Stimulated activated CD4-positive, alpha-beta T cell treated with anti-CD3 and anti-CD28 coated beads, TNF-alpha, amount 100 ng/mL, for 4 hours (primary cell): ENCODE data around the gene ZC2HC1C.
"Not testable (repeated sequence)": the region's sequence is repeated elsewhere in the genome, so short reads cannot be mapped to it uniquely, and the experiment has no call there.

Source experiments
- DNase-seq, 3 experiments: peaks; one replicate each; pipeline ENCODE4 v3.0.0-alpha.2; 2020; ENCODE audit warnings: low read depth in 3 of 3

The ZC2HC1C gene

GRCh38 chr14:75091251-75091650 lies 21.8 kb downstream of the ZC2HC1C start:
- DNase-seq, result no peak

GRCh38 chr14:75092698-75093097 lies 23.3 kb downstream of the ZC2HC1C start:
- no peak for DNase-seq

DNA sequence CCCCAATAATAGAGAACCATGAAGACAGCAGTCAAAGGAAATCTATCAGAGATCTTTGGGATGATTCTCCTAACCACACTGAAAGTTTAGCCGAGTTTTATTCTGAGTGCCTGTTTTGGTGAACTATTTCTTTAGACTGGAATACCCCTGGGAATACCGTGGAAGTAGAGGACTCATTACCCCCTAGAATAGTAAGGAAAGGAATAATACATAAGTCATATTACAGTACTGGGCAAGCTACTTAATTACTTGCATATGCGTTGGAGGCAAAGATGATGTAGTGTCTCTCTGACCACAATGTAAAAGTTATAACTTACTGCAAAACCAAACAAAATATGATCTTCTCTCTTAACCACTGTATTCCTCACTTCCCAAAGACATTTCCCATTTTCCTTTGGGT lies 25.5 kb downstream of the ZC2HC1C start:
- no peak for DNase-seq

DNA sequence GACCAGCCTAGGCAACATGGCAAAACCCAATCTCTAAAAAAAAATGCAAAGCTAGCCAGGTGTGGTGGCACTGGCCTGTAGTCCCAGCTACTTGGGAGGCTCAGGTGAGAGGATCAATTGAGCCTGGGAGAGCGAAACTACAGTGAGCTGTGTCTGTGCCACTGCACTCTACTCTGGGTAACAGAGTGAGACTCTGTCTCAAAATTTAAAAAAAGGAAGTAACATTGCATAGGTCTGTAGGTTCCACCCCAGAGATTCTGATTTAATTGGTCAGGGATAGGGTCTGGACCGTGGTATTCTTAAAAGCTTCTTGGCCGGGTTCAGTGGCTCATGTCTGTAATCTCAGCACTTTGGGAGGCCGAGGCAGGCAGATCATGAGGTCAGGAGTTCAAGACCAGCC lies 26.2 kb downstream of the ZC2HC1C start:
- DNase-seq, result no peak

DNA sequence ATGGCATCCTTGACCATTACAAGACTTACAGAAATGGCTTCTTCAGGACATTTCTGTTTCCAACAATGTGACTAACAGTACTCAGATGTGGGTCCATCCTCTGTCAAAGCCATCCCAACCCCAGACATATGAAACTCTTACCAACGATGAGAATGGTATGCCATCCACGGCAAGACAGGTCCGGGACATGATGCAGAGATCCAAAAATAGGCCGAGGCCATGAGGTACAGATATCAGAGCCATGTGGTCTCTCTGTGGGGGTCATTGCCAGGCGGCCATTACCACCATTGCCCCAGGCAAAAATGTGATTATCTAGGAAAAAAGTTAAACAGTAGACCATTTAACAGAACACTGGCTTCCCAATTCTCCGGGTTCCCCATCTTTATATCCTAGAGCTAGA lies 27.5 kb downstream of the ZC2HC1C start:
- DNase-seq, result no peak

DNA sequence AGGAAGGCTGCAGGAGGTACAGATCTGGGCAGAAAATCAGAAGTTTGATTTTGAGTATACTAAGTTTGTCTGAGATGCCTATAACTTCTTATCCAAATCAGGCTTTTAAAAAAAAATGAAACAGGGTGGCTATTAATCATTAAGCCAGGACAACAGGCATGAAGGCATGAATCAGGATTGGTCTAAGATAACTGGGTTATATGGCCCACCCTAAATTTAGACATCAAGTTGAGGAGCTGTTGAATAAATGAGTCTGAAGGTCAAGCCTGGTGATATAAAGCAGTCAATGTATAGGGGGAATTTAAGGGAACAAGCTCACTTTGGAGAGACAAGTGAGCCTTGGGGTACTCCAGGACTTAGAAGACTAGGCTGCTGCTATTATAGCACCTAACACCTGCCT lies 28.8 kb downstream of the ZC2HC1C start:
- DNase-seq, result no peak

- no peak for DNase-seq
Observed at GRCh38 chr14:75098682-75099081, 29.2 kb downstream of the ZC2HC1C start.

DNA sequence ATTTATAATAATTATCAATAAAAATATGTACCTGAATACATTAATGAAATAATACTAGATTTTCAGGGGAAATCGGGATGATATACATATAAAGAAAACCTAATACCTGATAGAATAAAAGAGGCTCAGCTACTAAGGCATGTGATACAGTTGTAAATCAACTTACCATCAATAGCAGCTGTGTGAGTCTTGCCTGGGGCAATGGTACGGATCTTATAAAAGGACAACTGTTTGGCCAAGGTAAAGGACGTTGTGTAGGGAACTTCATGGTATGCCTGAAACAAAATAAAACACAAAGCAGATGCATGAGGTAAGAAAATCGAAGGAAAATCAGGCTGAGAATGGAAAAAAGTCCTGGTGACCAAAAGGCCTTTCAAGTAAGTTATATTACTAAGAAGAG lies 32.0 kb downstream of the ZC2HC1C start:
- DNase-seq, result no peak

- no peak for DNase-seq
Observed at GRCh38 chr14:75107186-75107585, 37.7 kb downstream of the ZC2HC1C start.

- DNase-seq, result no peak
Observed at GRCh38 chr14:75109877-75110276, 40.4 kb downstream of the ZC2HC1C start.

GRCh38 chr14:75113932-75114539 lies 44.6 kb downstream of the ZC2HC1C start:
- DNase-seq, result no peak

DNA sequence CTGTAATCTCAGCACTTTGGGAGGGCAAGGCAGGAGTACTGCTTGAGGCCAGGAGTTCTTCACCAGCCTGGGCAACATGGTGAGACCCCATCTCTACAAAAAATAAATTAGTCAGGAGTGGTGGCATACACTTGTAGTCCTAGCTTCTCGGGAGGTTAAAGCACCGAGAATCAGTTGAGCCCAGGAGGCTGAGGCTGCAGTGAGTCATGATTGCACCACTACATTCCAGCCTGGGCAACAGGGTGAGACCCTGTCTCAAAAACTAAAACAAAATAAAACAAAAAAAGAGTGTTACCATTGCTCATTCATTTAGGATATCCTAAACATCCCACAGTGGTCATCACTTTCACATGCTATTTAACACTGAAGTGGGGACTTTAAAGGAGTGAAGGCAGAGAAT lies 49.6 kb downstream of the ZC2HC1C start:
- DNase-seq, result no peak

DNA sequence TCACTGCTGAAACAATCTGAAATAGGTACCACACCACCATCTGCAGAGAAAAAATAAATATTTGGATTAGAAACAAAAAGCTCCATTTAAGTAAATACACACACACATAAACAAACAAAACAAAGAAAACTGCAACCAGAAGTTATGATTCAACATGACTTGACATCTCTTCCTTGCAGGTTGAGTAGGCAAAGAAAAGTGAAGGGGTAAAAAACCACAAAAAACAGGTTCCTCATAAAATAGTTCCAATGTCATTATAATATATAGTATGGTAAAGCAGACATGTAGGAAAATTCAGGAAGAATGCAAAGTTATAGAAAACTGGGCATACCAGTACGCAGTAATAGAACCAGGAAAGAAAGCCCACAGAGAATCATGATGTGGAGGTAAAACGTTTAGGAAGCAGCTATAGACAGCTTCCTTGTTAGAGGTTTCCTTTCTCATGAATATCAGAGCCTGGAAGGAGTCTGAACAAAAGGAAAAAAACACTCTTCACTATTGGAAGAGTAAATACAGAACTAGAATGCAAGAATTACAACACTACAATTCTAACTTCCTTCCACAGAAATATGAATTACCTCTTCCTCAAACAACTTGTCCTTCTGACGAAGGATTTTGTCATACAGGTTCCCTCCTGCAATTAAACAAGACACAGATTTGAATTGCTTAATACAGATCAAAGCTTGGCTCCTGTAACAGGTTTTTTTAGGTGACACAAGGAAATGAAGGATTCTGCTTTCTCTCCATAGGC lies 51.3 kb downstream of the ZC2HC1C start:
- DNase-seq, result no peak

- DNase-seq, result no peak
Observed at GRCh38 chr14:75121552-75121951, 52.1 kb downstream of the ZC2HC1C start.

GRCh38 chr14:75123991-75124390 lies 54.5 kb downstream of the ZC2HC1C start:
- peak in 1 of 3 experiments; percentile 11 for DNase-seq

GRCh38 chr14:75125617-75126016 lies 56.2 kb downstream of the ZC2HC1C start:
- no peak for DNase-seq

DNA sequence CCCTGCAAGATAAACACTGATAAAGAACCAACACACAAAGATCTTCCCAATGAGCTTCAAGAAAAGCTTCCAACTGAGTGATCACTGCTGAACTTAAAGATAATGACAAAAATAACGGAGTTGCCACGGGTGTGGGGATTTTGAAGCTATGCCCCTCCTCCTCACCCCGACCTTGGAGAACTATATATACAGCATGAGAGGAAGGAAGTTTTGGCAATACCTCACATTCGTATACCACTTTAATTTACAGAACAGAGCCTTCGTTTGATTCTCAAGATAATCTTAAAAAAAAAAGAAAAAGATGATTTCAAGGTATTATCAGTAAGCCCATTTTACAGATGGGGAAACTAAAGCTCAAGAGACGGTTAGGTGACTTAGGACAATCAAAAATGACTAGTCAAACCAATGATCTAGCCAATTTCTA lies 56.7 kb downstream of the ZC2HC1C start:
- no peak for DNase-seq

DNA sequence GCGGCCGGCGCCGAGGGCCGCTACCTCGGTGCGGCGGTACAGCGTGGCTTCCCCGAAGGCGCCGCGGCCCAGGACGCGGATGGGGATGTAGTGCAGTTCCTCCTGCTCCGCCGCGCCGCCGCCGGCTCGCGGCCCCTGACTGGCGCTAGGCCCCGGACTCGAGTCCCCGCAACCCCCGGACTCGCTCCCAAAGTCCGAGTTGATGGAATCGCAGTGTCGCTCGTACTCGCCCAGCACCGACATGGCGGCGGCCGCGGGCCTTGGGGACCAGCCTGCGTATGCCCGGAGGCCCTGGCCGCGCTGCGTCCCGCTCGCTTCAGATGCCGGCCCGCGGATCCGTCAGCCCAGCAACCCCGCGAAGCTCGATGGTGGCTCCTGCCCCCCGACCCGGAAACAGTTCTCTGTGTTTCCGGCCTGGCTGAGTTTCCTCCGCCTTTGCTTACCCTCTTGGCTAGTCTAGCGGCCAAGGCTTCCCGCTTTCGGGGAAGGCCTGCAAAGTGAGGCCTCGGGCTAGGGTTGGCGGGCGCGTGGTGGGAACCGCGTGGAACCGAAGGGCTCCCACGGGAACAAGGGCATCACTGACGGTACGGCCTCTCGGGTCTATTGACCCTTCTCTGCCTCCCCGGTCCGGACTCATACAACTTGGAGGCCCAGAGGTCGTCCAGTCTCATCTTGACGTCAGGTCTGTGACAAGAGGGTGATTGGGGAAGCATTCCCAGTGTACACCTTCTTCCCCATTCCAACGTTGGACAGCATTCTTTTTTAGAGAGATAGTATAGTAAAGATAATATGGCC lies 57.4 kb downstream of the ZC2HC1C start, which contains the start of gene NEK9:
TSS of gene NEK9 (minus strand) at position 370 of the 795 bp plus-strand sequence. CDS start at position 243, 127 bp downstream.
- peak; percentile 74 to 86 (median 82) for DNase-seq

GRCh38 chr14:75127474-75127820 lies 58.0 kb downstream of the ZC2HC1C start:
- DNase-seq, result not testable (repeated sequence)

DNA sequence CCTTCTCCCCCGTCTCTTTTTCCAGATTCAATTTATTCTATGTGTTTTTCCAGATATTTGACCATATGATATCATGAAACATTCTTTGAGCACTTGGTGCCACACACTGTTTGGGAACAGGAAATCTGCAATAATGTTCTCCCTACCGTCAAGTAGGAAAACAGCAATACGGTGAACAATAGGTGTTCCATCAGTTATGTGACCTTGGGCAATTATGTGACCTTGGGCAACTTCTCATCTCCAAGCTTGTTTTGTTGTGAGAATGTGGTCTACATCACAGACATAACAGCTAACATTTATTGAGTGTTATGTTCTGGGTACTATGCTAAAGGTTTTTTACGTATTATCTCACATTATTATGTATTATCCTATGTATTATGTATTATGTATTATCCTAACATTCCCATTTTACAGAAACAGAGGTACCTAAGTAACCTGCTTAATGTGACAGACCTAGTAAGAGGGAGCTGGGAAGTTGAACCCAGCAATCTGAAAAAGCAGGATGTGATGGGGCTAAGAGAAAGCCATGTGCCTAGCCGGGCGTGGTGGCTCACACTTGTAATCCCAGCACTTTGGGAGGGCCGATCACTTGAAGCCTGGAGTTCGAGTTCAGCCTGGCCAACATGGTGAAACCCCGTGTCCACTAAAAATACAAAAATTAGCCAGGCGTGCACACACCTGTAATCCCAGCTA lies 58.6 kb downstream of the ZC2HC1C start:
- no peak for DNase-seq

GRCh38 chr14:75128596-75128990 lies 59.2 kb downstream of the ZC2HC1C start:
- DNase-seq, result no peak
